ENCODE results near the gene TLCD3A.
"Not testable (repeated sequence)": the region's sequence is repeated elsewhere in the genome, so short reads cannot be mapped to it uniquely, and the experiment has no call there.

Gene TLCD3A

GRCh38 chr17:732067-732901 lies at the start of gene TLCD3A:
Gene TLCD3A, plus strand, starts transcription at chr17:732596. Its CDS starts 52 bp downstream, at chr17:732648.
- ATAC-seq: peak; percentile 61
- peaks cover 3% of the 10 kb centered on the region for H3K27me3 Mint-ChIP-seq
- peaks cover 28% of the 10 kb centered on the region for H3K36me3 Mint-ChIP-seq (ENCODE audit: low read depth)
- H3K9me3 Mint-ChIP-seq: no peaks in the 10 kb centered on the region
- peak within 1 kb of the TSS; percentile 90 for H3K4me3 Mint-ChIP-seq
- H3K27ac Mint-ChIP-seq: peak within 1 kb of the TSS; percentile 91
- H3K4me1 Mint-ChIP-seq: peaks cover 39% of the 10 kb centered on the region
- peak; percentile 66 for DNase-seq

GRCh38 chr17:683040-683439 lies 49.4 kb upstream of the TLCD3A start:
- ATAC-seq: no peak
- DNase-seq: no peak
- peaks cover 14% of the 10 kb centered on the region for H3K4me1 Mint-ChIP-seq
- H3K27me3 Mint-ChIP-seq: no peaks in the 10 kb centered on the region
- H3K4me3 Mint-ChIP-seq: no peak overlapping the region
- no peak overlapping the region for H3K27ac Mint-ChIP-seq
- peaks cover 23% of the 10 kb centered on the region for H3K36me3 Mint-ChIP-seq (ENCODE audit: low read depth)
- no peaks in the 10 kb centered on the region for H3K9me3 Mint-ChIP-seq

GRCh38 chr17:683499-684254 lies 48.7 kb upstream of the TLCD3A start:
- no peak for ATAC-seq
- Mint-ChIP-seq H3K27me3 (no peaks in the 10 kb centered on the region), H3K36me3 (ENCODE audit: low read depth) (peaks cover 23% of the 10 kb centered on the region), H3K27ac (no peak overlapping the region), H3K9me3 (no peaks in the 10 kb centered on the region), H3K4me3 (no peak overlapping the region), H3K4me1 (peaks cover 14% of the 10 kb centered on the region)
- DNase-seq: no peak

- no peaks in the 10 kb centered on the region for H3K27me3 Mint-ChIP-seq
- no peak overlapping the region for H3K4me3 Mint-ChIP-seq
- no peak for ATAC-seq
- peaks cover 26% of the 10 kb centered on the region for H3K36me3 Mint-ChIP-seq (ENCODE audit: low read depth)
- H3K9me3 Mint-ChIP-seq: no peaks in the 10 kb centered on the region
- DNase-seq: no peak
- no peak overlapping the region for H3K27ac Mint-ChIP-seq
- peaks cover 14% of the 10 kb centered on the region for H3K4me1 Mint-ChIP-seq
Measured at GRCh38 chr17:685006-685405, 47.4 kb upstream of the TLCD3A start.

- Mint-ChIP-seq H3K4me3 (no peak overlapping the region), H3K27ac (no peak overlapping the region), H3K27me3 (no peaks in the 10 kb centered on the region), H3K9me3 (no peaks in the 10 kb centered on the region), H3K4me1 (no peaks in the 10 kb centered on the region), H3K36me3 (ENCODE audit: low read depth) (peaks cover 21% of the 10 kb centered on the region)
- DNase-seq (no peak), ATAC-seq (no peak)
Measured at GRCh38 chr17:688100-688989, 44.1 kb upstream of the TLCD3A start.

- Mint-ChIP-seq H3K27ac (no peak overlapping the region), H3K4me3 (no peak overlapping the region), H3K9me3 (no peaks in the 10 kb centered on the region), H3K36me3 (ENCODE audit: low read depth) (peaks cover 22% of the 10 kb centered on the region), H3K4me1 (no peaks in the 10 kb centered on the region), H3K27me3 (no peaks in the 10 kb centered on the region)
- ATAC-seq (no peak), DNase-seq (no peak)
Measured at GRCh38 chr17:689556-690275, 42.7 kb upstream of the TLCD3A start.

- Mint-ChIP-seq H3K27me3 (no peaks in the 10 kb centered on the region), H3K4me3 (no peak overlapping the region), H3K9me3 (no peaks in the 10 kb centered on the region), H3K27ac (no peak overlapping the region), H3K4me1 (no peaks in the 10 kb centered on the region), H3K36me3 (ENCODE audit: low read depth) (peaks cover 28% of the 10 kb centered on the region)
- no peak for DNase-seq
- no peak for ATAC-seq
Measured at GRCh38 chr17:690361-690760, 42.0 kb upstream of the TLCD3A start.

- Mint-ChIP-seq H3K36me3 (ENCODE audit: low read depth) (peaks cover 28% of the 10 kb centered on the region), H3K4me1 (no peaks in the 10 kb centered on the region), H3K27ac (no peak overlapping the region), H3K9me3 (no peaks in the 10 kb centered on the region), H3K27me3 (no peaks in the 10 kb centered on the region), H3K4me3 (no peak overlapping the region)
- ATAC-seq (no peak), DNase-seq (no peak)
Measured at GRCh38 chr17:691423-691822, 41.0 kb upstream of the TLCD3A start.

GRCh38 chr17:692116-692515 lies 40.3 kb upstream of the TLCD3A start:
- DNase-seq (no peak), ATAC-seq (no peak)
- Mint-ChIP-seq H3K27me3 (no peaks in the 10 kb centered on the region), H3K4me1 (no peaks in the 10 kb centered on the region), H3K9me3 (no peaks in the 10 kb centered on the region), H3K36me3 (ENCODE audit: low read depth) (peaks cover 31% of the 10 kb centered on the region), H3K4me3 (no peak overlapping the region), H3K27ac (no peak overlapping the region)

- DNase-seq: no peak
- Mint-ChIP-seq H3K4me3 (no peak overlapping the region), H3K9me3 (no peaks in the 10 kb centered on the region), H3K4me1 (no peaks in the 10 kb centered on the region), H3K36me3 (ENCODE audit: low read depth) (peaks cover 36% of the 10 kb centered on the region), H3K27ac (no peak overlapping the region), H3K27me3 (no peaks in the 10 kb centered on the region)
- ATAC-seq: no peak
Measured at GRCh38 chr17:693791-694638, 38.4 kb upstream of the TLCD3A start.

- ATAC-seq: no peak
- no peaks in the 10 kb centered on the region for H3K27me3 Mint-ChIP-seq
- no peaks in the 10 kb centered on the region for H3K9me3 Mint-ChIP-seq
- no peak for DNase-seq
- H3K27ac Mint-ChIP-seq: no peak overlapping the region
- peaks cover 24% of the 10 kb centered on the region for H3K36me3 Mint-ChIP-seq (ENCODE audit: low read depth)
- no peak overlapping the region for H3K4me3 Mint-ChIP-seq
- H3K4me1 Mint-ChIP-seq: no peaks in the 10 kb centered on the region
Measured at GRCh38 chr17:696369-696768, 36.0 kb upstream of the TLCD3A start.

GRCh38 chr17:697682-698081 lies 34.7 kb upstream of the TLCD3A start:
- H3K4me1 Mint-ChIP-seq: no peaks in the 10 kb centered on the region
- ATAC-seq: no peak
- no peak for DNase-seq
- no peaks in the 10 kb centered on the region for H3K27me3 Mint-ChIP-seq
- H3K27ac Mint-ChIP-seq: no peak overlapping the region
- no peaks in the 10 kb centered on the region for H3K9me3 Mint-ChIP-seq
- H3K4me3 Mint-ChIP-seq: no peak overlapping the region
- H3K36me3 Mint-ChIP-seq (ENCODE audit: low read depth): peaks cover 22% of the 10 kb centered on the region

GRCh38 chr17:698096-698495 lies 34.3 kb upstream of the TLCD3A start:
- DNase-seq, H3K4me3 Mint-ChIP-seq, ATAC-seq, H3K27ac Mint-ChIP-seq, H3K9me3 Mint-ChIP-seq, H3K27me3 Mint-ChIP-seq, H3K4me1 Mint-ChIP-seq: not testable (repeated sequence)
- peaks cover 22% of the 10 kb centered on the region for H3K36me3 Mint-ChIP-seq (ENCODE audit: low read depth)
